ENCODE data around the gene DNAH3. TPM values are rescaled to one million over a fixed set of nuclear protein-coding genes. Genes with fewer than 3 reads are reported as not detected.

Gene DNAH3
- total and polyA plus RNA-seq, 2 experiments from 2014 or later, result 0.70 to 1.3 TPM

DNA sequence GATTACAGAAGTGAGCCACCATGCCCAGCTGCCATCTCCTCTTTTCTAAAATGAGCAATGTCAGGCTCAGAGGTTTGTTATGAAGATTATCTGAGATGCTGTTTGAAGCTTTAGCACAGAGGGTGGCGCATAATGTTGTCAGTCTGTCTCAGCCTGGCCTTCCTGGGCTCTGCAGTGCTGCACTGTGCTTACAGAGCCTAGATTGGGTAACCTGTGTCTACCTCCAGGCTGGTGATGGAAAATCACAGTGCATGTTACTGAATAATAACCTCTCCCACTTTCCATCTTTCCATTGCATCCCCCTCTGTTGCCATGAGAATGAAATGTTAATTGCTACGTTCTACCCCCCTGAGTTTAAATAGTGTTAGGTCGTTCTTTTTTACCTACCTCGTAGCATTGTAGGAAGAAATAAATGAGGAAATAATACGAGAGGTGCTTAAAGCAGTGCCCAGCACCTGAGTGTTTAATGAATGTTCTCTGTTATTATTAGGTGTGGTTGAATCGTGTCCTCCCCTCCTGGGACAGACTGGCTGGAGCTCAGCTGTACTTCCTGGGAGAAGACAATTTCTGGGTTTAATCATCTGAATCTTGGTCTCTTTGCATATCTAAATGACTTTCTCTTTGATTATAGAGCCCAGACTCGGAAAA is 14.0 kb upstream of the DNAH3 start (continued):
- TF ChIP-seq, protein P1, sequence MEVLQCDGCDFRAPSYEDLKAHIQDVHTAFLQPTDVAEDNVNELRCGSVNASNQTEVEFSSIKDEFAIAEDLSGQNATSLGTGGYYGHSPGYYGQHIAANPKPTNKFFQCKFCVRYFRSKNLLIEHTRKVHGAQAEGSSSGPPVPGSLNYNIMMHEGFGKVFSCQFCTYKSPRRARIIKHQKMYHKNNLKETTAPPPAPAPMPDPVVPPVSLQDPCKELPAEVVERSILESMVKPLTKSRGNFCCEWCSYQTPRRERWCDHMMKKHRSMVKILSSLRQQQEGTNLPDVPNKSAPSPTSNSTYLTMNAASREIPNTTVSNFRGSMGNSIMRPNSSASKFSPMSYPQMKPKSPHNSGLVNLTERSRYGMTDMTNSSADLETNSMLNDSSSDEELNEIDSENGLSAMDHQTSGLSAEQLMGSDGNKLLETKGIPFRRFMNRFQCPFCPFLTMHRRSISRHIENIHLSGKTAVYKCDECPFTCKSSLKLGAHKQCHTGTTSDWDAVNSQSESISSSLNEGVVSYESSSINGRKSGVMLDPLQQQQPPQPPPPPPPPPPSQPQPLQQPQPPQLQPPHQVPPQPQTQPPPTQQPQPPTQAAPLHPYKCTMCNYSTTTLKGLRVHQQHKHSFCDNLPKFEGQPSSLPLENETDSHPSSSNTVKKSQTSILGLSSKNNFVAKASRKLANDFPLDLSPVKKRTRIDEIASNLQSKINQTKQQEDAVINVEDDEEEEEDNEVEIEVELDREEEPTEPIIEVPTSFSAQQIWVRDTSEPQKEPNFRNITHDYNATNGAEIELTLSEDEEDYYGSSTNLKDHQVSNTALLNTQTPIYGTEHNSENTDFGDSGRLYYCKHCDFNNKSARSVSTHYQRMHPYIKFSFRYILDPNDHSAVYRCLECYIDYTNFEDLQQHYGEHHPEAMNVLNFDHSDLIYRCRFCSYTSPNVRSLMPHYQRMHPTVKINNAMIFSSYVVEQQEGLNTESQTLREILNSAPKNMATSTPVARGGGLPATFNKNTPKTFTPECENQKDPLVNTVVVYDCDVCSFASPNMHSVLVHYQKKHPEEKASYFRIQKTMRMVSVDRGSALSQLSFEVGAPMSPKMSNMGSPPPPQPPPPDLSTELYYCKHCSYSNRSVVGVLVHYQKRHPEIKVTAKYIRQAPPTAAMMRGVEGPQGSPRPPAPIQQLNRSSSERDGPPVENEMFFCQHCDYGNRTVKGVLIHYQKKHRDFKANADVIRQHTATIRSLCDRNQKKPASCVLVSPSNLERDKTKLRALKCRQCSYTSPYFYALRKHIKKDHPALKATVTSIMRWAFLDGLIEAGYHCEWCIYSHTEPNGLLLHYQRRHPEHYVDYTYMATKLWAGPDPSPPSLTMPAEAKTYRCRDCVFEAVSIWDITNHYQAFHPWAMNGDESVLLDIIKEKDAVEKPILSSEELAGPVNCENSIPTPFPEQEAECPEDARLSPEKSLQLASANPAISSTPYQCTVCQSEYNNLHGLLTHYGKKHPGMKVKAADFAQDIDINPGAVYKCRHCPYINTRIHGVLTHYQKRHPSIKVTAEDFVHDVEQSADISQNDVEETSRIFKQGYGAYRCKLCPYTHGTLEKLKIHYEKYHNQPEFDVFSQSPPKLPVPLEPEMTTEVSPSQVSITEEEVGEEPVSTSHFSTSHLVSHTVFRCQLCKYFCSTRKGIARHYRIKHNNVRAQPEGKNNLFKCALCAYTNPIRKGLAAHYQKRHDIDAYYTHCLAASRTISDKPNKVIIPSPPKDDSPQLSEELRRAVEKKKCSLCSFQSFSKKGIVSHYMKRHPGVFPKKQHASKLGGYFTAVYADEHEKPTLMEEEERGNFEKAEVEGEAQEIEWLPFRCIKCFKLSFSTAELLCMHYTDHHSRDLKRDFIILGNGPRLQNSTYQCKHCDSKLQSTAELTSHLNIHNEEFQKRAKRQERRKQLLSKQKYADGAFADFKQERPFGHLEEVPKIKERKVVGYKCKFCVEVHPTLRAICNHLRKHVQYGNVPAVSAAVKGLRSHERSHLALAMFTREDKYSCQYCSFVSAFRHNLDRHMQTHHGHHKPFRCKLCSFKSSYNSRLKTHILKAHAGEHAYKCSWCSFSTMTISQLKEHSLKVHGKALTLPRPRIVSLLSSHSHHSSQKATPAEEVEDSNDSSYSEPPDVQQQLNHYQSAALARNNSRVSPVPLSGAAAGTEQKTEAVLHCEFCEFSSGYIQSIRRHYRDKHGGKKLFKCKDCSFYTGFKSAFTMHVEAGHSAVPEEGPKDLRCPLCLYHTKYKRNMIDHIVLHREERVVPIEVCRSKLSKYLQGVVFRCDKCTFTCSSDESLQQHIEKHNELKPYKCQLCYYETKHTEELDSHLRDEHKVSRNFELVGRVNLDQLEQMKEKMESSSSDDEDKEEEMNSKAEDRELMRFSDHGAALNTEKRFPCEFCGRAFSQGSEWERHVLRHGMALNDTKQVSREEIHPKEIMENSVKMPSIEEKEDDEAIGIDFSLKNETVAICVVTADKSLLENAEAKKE (CRISPR knock-in tag; IDR thresholded peaks at IDR 0.05), result no peak
- no peak for TF ChIP-seq STAT1 (IDR thresholded peaks at IDR 0.05; ENCODE audit: unreplicated experiment)
- no peak for TF ChIP-seq EZH2phosphoT487 (IDR thresholded peaks at IDR 0.05; ENCODE audit: unreplicated experiment)
- no peak for TF ChIP-seq POLR2AphosphoS5 (IDR thresholded peaks at IDR 0.05; ENCODE audit: low read depth)
- no peak for TF ChIP-seq ZNF331 (CRISPR knock-in tag; IDR thresholded peaks at IDR 0.05; ENCODE audit: low read depth)
- no peak for TF ChIP-seq EZH2 (IDR thresholded peaks at IDR 0.05; ENCODE audit: low read depth, unreplicated experiment)
- no peak for TF ChIP-seq ZNF114 (CRISPR knock-in tag; IDR thresholded peaks at IDR 0.05)
- TF ChIP-seq JUNB (IDR thresholded peaks at IDR 0.05; ENCODE audit: unreplicated experiment), result no peak

DNA sequence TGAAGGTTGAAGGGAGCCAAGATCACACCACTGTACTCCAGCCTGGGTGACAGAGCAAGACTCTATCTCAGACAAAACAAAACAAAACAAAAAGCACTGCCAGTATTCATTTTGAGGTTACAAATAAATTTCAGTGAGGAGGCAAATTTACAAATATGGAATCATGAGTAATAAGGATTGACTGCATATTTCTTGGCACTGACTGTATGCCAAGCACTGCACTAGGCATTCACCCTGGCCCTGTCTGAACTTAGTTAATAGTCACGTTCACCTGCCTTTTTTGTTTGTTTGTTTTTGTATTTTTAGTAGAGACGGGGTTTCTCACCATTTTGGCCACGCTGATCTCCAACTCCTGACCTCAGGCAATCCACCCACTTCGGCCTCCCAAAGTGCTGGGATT is 12.9 kb upstream of the DNAH3 start:
- H3K9me2 ChIP-seq (ENCODE audit: insufficient read depth), result no peaks in the 10 kb centered on the region
- H3K36me3 Mint-ChIP-seq (ENCODE audit: low read depth), result peaks cover 56% of the 10 kb centered on the region
- H3K4me3 ChIP-seq, result no peak overlapping the region
- ATAC-seq (no peak), DNase-seq (ENCODE audit: low spot score) (no peak)
- H3K79me2 ChIP-seq (replicated peaks; ENCODE audit: insufficient read depth), result peaks cover 40% of the 10 kb centered on the region
- H3K36me3 ChIP-seq (ENCODE audit: insufficient read depth), result peaks cover 39% of the 10 kb centered on the region
- H2AFZ ChIP-seq, result no peak overlapping the region
- peaks cover 24% of the 10 kb centered on the region for H4K20me1 ChIP-seq (replicated peaks; ENCODE audit: insufficient read depth)
- no peak overlapping the region for H3K4me3 Mint-ChIP-seq
- no peaks in the 10 kb centered on the region for H3F3A ChIP-seq (replicated peaks; ENCODE audit: low read depth)
- no peak overlapping the region for H3K27ac Mint-ChIP-seq
- no peaks in the 10 kb centered on the region for H3K27me3 ChIP-seq (ENCODE audit: insufficient read depth)
- H3K27me3 Mint-ChIP-seq (ENCODE audit: insufficient read depth, low read depth, poor library complexity), result peaks cover 4% of the 10 kb centered on the region
- H3K4me1 ChIP-seq (ENCODE audit: insufficient read depth), result peaks cover 11% of the 10 kb centered on the region; the same call in 1 of the 2 replicates
- no peak overlapping the region for H3K27ac ChIP-seq (ENCODE audit: low read depth)
- no peaks in the 10 kb centered on the region for H3K9me3 Mint-ChIP-seq
- H3K4me2 ChIP-seq, result no peak overlapping the region
- peaks cover 14% of the 10 kb centered on the region for H3K4me1 Mint-ChIP-seq
- TF ChIP-seq, protein P2, sequence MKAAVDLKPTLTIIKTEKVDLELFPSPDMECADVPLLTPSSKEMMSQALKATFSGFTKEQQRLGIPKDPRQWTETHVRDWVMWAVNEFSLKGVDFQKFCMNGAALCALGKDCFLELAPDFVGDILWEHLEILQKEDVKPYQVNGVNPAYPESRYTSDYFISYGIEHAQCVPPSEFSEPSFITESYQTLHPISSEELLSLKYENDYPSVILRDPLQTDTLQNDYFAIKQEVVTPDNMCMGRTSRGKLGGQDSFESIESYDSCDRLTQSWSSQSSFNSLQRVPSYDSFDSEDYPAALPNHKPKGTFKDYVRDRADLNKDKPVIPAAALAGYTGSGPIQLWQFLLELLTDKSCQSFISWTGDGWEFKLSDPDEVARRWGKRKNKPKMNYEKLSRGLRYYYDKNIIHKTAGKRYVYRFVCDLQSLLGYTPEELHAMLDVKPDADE (IDR thresholded peaks at IDR 0.05), result no peak
- no peak for TF ChIP-seq EZH2 (IDR thresholded peaks at IDR 0.05; ENCODE audit: low read depth, unreplicated experiment)
- no peak for TF ChIP-seq JUNB (IDR thresholded peaks at IDR 0.05; ENCODE audit: unreplicated experiment)
- no peak for TF ChIP-seq POLR2AphosphoS5 (IDR thresholded peaks at IDR 0.05; ENCODE audit: low read depth)
- no peak for TF ChIP-seq CREB1 (CRISPR knock-in tag; IDR thresholded peaks at IDR 0.05; ENCODE audit: low read depth)
- TF ChIP-seq, protein P3, sequence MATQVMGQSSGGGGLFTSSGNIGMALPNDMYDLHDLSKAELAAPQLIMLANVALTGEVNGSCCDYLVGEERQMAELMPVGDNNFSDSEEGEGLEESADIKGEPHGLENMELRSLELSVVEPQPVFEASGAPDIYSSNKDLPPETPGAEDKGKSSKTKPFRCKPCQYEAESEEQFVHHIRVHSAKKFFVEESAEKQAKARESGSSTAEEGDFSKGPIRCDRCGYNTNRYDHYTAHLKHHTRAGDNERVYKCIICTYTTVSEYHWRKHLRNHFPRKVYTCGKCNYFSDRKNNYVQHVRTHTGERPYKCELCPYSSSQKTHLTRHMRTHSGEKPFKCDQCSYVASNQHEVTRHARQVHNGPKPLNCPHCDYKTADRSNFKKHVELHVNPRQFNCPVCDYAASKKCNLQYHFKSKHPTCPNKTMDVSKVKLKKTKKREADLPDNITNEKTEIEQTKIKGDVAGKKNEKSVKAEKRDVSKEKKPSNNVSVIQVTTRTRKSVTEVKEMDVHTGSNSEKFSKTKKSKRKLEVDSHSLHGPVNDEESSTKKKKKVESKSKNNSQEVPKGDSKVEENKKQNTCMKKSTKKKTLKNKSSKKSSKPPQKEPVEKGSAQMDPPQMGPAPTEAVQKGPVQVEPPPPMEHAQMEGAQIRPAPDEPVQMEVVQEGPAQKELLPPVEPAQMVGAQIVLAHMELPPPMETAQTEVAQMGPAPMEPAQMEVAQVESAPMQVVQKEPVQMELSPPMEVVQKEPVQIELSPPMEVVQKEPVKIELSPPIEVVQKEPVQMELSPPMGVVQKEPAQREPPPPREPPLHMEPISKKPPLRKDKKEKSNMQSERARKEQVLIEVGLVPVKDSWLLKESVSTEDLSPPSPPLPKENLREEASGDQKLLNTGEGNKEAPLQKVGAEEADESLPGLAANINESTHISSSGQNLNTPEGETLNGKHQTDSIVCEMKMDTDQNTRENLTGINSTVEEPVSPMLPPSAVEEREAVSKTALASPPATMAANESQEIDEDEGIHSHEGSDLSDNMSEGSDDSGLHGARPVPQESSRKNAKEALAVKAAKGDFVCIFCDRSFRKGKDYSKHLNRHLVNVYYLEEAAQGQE (IDR thresholded peaks at IDR 0.05; ENCODE audit: unreplicated experiment), result no peak

Data from GM23338 (cell line).